Measurements from ENCODE around the gene WRNIP1. TPM values are rescaled to one million over a fixed set of nuclear protein-coding genes. Genes with fewer than 3 reads are reported as not detected.

Gene WRNIP1
- total and polyA plus RNA-seq, 2 donors (not counting 1 experiment from before 2014, with no cell fraction given) = 29.7 to 40.8 TPM

- no peaks in the 10 kb centered on the region for H3K27me3 ChIP-seq (ENCODE audit: control insufficient read depth, insufficient read depth, low read length)
- no peaks in the 10 kb centered on the region for H4K20me1 ChIP-seq (ENCODE audit: control insufficient read depth, extremely low read depth, insufficient read depth, low read length)
- no peak overlapping the region for H3K9ac ChIP-seq (ENCODE audit: insufficient read depth, low read length)
- no peaks in the 10 kb centered on the region for H3K36me3 ChIP-seq (ENCODE audit: control insufficient read depth, insufficient read depth, low read length)
- no peak overlapping the region for H3K27ac ChIP-seq (ENCODE audit: insufficient read depth, low read length)
- H3K4me2 ChIP-seq (ENCODE audit: extremely low read depth, insufficient read depth, low read length) = no peak overlapping the region
- H2AFZ ChIP-seq (ENCODE audit: low read length) = no peak overlapping the region
- no peaks in the 10 kb centered on the region for H3K79me2 ChIP-seq (ENCODE audit: control insufficient read depth, insufficient read depth, low read length)
- no peak overlapping the region for H3K4me3 ChIP-seq (replicated peaks in 1 of 4; ENCODE audit: control extremely low read depth in 1 of 4, insufficient read depth in 1 of 4, low read depth in 3 of 4, low read length in 4 of 4)
- H3K4me1 ChIP-seq (ENCODE audit: control insufficient read depth, extremely low read depth, insufficient read depth, low read length) = no peaks in the 10 kb centered on the region
- no peaks in the 10 kb centered on the region for H3K9me3 ChIP-seq (ENCODE audit: control insufficient read depth, insufficient read depth, low read depth, low read length)
- TF ChIP-seq EZH2 (IDR thresholded peaks at IDR 0.05; ENCODE audit: low read length, missing control alignments) (no peak), CTCF (conservative IDR thresholded peaks at IDR 0.05 in 1 of 2, IDR thresholded peaks at IDR 0.05 in 1 of 2; ENCODE audit: low read depth in 1 of 2, low read length in 2 of 2) (no peak)
- DNase-seq (ENCODE audit: low read depth in 2 of 2) = no peak
Measured at GRCh38 chr6:2746557-2747061, 18.6 kb upstream of the WRNIP1 start.

GRCh38 chr6:2748183-2748582, 17.0 kb upstream of the WRNIP1 start:
- H3K27ac ChIP-seq (ENCODE audit: insufficient read depth, low read length) = no peak overlapping the region
- H3K9ac ChIP-seq (ENCODE audit: insufficient read depth, low read length) = no peak overlapping the region
- TF ChIP-seq CTCF (conservative IDR thresholded peaks at IDR 0.05 in 1 of 2, IDR thresholded peaks at IDR 0.05 in 1 of 2; ENCODE audit: low read depth in 1 of 2, low read length in 2 of 2) (no peak), EZH2 (IDR thresholded peaks at IDR 0.05; ENCODE audit: low read length, missing control alignments) (no peak)
- no peaks in the 10 kb centered on the region for H4K20me1 ChIP-seq (ENCODE audit: control insufficient read depth, extremely low read depth, insufficient read depth, low read length)
- no peak overlapping the region for H3K4me3 ChIP-seq (replicated peaks in 1 of 4; ENCODE audit: control extremely low read depth in 1 of 4, insufficient read depth in 1 of 4, low read depth in 3 of 4, low read length in 4 of 4)
- H3K36me3 ChIP-seq (ENCODE audit: control insufficient read depth, insufficient read depth, low read length) = no peaks in the 10 kb centered on the region
- H3K79me2 ChIP-seq (ENCODE audit: control insufficient read depth, insufficient read depth, low read length) = no peaks in the 10 kb centered on the region
- H3K27me3 ChIP-seq (ENCODE audit: control insufficient read depth, insufficient read depth, low read length) = no peaks in the 10 kb centered on the region
- no peaks in the 10 kb centered on the region for H3K4me1 ChIP-seq (ENCODE audit: control insufficient read depth, extremely low read depth, insufficient read depth, low read length)
- no peaks in the 10 kb centered on the region for H3K9me3 ChIP-seq (ENCODE audit: control insufficient read depth, insufficient read depth, low read depth, low read length)
- DNase-seq (ENCODE audit: low read depth in 2 of 2) = no peak
- no peak overlapping the region for H2AFZ ChIP-seq (ENCODE audit: low read length)
- H3K4me2 ChIP-seq (ENCODE audit: extremely low read depth, insufficient read depth, low read length) = no peak overlapping the region

GRCh38 chr6:2749969-2750600, 15.1 kb upstream of the WRNIP1 start:
- Histone ChIP-seq H3K36me3 (ENCODE audit: control insufficient read depth, insufficient read depth, low read length) (no peaks in the 10 kb centered on the region), H3K4me3 (replicated peaks in 1 of 4; ENCODE audit: control extremely low read depth in 1 of 4, insufficient read depth in 1 of 4, low read depth in 3 of 4, low read length in 4 of 4) (no peak overlapping the region), H3K4me2 (ENCODE audit: extremely low read depth, insufficient read depth, low read length) (peak overlapping the region; percentile 32), H3K9ac (ENCODE audit: insufficient read depth, low read length) (no peak overlapping the region), H3K79me2 (ENCODE audit: control insufficient read depth, insufficient read depth, low read length) (no peaks in the 10 kb centered on the region), H3K27ac (ENCODE audit: insufficient read depth, low read length) (no peak overlapping the region), H2AFZ (ENCODE audit: low read length) (no peak overlapping the region), H3K9me3 (ENCODE audit: control insufficient read depth, insufficient read depth, low read depth, low read length) (no peaks in the 10 kb centered on the region), H3K27me3 (ENCODE audit: control insufficient read depth, insufficient read depth, low read length) (no peaks in the 10 kb centered on the region), H3K4me1 (ENCODE audit: control insufficient read depth, extremely low read depth, insufficient read depth, low read length) (no peaks in the 10 kb centered on the region), H4K20me1 (ENCODE audit: control insufficient read depth, extremely low read depth, insufficient read depth, low read length) (no peaks in the 10 kb centered on the region)
- peak; percentile 33 to 72 for DNase-seq (ENCODE audit: low read depth in 2 of 2)
- TF ChIP-seq CTCF (conservative IDR thresholded peaks at IDR 0.05 in 1 of 2, IDR thresholded peaks at IDR 0.05 in 1 of 2; ENCODE audit: low read depth in 1 of 2, low read length in 2 of 2) = peak; percentile 78 to 86
- TF ChIP-seq EZH2 (IDR thresholded peaks at IDR 0.05; ENCODE audit: low read length, missing control alignments) = no peak

All from fibroblast of lung (primary cell).